ENCODE results near the gene CIROP.

CIROP gene

GRCh38 chr14:23093526-23093925 is 11.3 kb downstream of the CIROP start:
- no peak for TF ChIP-seq CTCF (IDR thresholded peaks at IDR 0.05)

- no peak for TF ChIP-seq CTCF (IDR thresholded peaks at IDR 0.05)
Observed at GRCh38 chr14:23093104-23093503, 11.7 kb downstream of the CIROP start.

- TF ChIP-seq CTCF (IDR thresholded peaks at IDR 0.05), result no peak
Observed at GRCh38 chr14:23091294-23092225, 13.2 kb downstream of the CIROP start.

GRCh38 chr14:23090254-23090636 is 14.5 kb downstream of the CIROP start:
- TF ChIP-seq CTCF (IDR thresholded peaks at IDR 0.05), result no peak

GRCh38 chr14:23089498-23090253 is 15.1 kb downstream of the CIROP start:
- no peak for TF ChIP-seq CTCF (IDR thresholded peaks at IDR 0.05)

GRCh38 chr14:23086565-23086964 is 18.2 kb downstream of the CIROP start:
- no peak for TF ChIP-seq CTCF (IDR thresholded peaks at IDR 0.05)

- TF ChIP-seq CTCF (IDR thresholded peaks at IDR 0.05), result no peak
Observed at GRCh38 chr14:23085458-23085857, 19.3 kb downstream of the CIROP start.
